PC-9 (cell line): Measurements from ENCODE around the gene NOTCH3. TPM values are rescaled to one million over a fixed set of nuclear protein-coding genes. Genes with fewer than 3 reads are reported as not detected.
A peak's percentile ranks its signal among the peaks of the same experiment; 100 is the strongest.

ENCODE experiments used
- BruUV-seq: library from RNA; stranded (reverse); fragments of 400-500 nt; replicated peaks from 2 replicates; lab custom pipeline; 2021; lab: Mats Ljungman, UMichigan
- CTCF ChIA-PET: fragments of 300-600 bp; sonication (Branson Sonifier 250); formaldehyde crosslinking; loops from one replicate; lab custom pipeline; 2022; ENCODE audit warnings: antibody characterized with exemption; lab: Charles Lee
- POLR2A ChIA-PET: fragments of 300-600 bp; sonication (Branson Sonifier 250); formaldehyde crosslinking; loops from one replicate; lab custom pipeline; 2022; ENCODE audit warnings: antibody characterized with exemption; ENCODE audit not compliant: unreplicated experiment; lab: Charles Lee
- DNase-seq, 2 experiments: peaks; one replicate each; pipeline versions ENCODE4 v3.0.0 to v3.0.0-alpha.2; 2015 to 2022; ENCODE audit warnings: mixed read lengths in 1 of 2
- H2AFZ ChIP-seq: fragments of 200-600 bp; sonication (generic); 2 replicates; pipeline ENCODE4 v1.8.1; 2017; ENCODE audit warnings: antibody characterized with exemption
- H3F3A ChIP-seq: fragments of 200-600 bp; sonication (generic); 2 replicates; pipeline ENCODE4 v1.8.1; 2017; ENCODE audit warnings: antibody characterized with exemption, mild to moderate bottlenecking, low read depth; ENCODE audit not compliant: insufficient read depth
- H3K27ac ChIP-seq: fragments of 200-600 bp; sonication (generic); 2 replicates; pipeline ENCODE4 v1.6.1; 2016; ENCODE audit warnings: mixed run types
- H3K27me3 ChIP-seq: fragments of 200-600 bp; sonication (generic); 2 replicates; pipeline ENCODE4 v1.6.1; 2016; ENCODE audit warnings: low read depth, mixed run types; ENCODE audit not compliant: insufficient read depth
- H3K36me3 ChIP-seq: fragments of 200-600 bp; sonication (generic); 2 replicates; pipeline ENCODE4 v1.6.1; 2016; ENCODE audit warnings: low read depth, mixed run types
- H3K4me1 ChIP-seq: fragments of 200-600 bp; sonication (generic); replicated peaks from 2 replicates; pipeline ENCODE4 v1.6.1; 2016; ENCODE audit warnings: mixed run types; ENCODE audit not compliant: insufficient read depth
- H3K4me2 ChIP-seq: fragments of 200-600 bp; sonication (generic); 2 replicates; pipeline ENCODE4 v1.6.1; 2017; ENCODE audit warnings: mixed run types
- H3K4me3 ChIP-seq: fragments of 200-600 bp; sonication (generic); 2 replicates; pipeline ENCODE4 v1.6.1; 2016; ENCODE audit warnings: mixed run types
- H3K79me2 ChIP-seq: fragments of 200-600 bp; sonication (generic); 2 replicates; pipeline ENCODE4 v1.6.1; 2017; ENCODE audit warnings: low read depth, mixed run types
- H3K9me2 ChIP-seq: fragments of 200-600 bp; sonication (generic); 2 replicates; pipeline ENCODE4 v1.8.1; 2017; ENCODE audit warnings: mild to moderate bottlenecking; ENCODE audit not compliant: insufficient read depth
- H3K9me3 ChIP-seq: fragments of 200-600 bp; sonication (generic); 2 replicates; pipeline ENCODE4 v1.8.1; 2016; ENCODE audit warnings: low read depth; ENCODE audit not compliant: insufficient read depth
- H4K20me1 ChIP-seq: fragments of 200-600 bp; sonication (generic); 2 replicates; pipeline ENCODE4 v1.8.1; 2017; ENCODE audit not compliant: insufficient read depth
- CTCF ChIP-seq: fragments of 200-600 bp; sonication (generic); conservative IDR thresholded peaks from 2 replicates; pipeline ENCODE4 v1.6.1; 2017; ENCODE audit warnings: mixed run types, antibody characterized with exemption, mild to moderate bottlenecking, moderate library complexity
- EZH2 ChIP-seq: fragments of 200-600 bp; sonication (generic); IDR thresholded peaks from 2 replicates; pipeline ENCODE4 v1.8.0; 2017; ENCODE audit warnings: antibody characterized with exemption, low read depth
- intact Hi-C: fragments of 100-400 bp; cut with micrococcal nuclease; formaldehyde crosslinking; loops from one replicate; pipeline ENCODE4 v1.10.0; 2022; ENCODE audit not compliant: unreplicated experiment
- total RNA-seq: library from RNA; stranded (reverse); gene quantifications from 2 replicates; pipeline ENCODE4 v1.2.3, GENCODE V29; 2021

Gene NOTCH3
- total RNA-seq, 1 experiment from 2014 or later = 115 TPM

- CTCF ChIA-PET = interaction anchor here (0.5 to 1.5 kb wide), 8 partner anchors 16 to 379 kb away, joined by 3 to 12 read pairs (median 3); no protein-coding TSS in a partner anchor
- peaks cover 79% of the 10 kb centered on the region for H3K79me2 ChIP-seq
- POLR2A ChIA-PET = interaction anchor here (0.5 to 0.7 kb wide), 7 partner anchors 18 to 869 kb away, joined by 3 to 9 read pairs (median 4); partner anchors contain the start of gene ADGRE5
- H3F3A ChIP-seq = peaks cover 45% of the 10 kb centered on the region
- peak in 1 of 2 experiments; percentile 67 for DNase-seq
- peaks cover 43% of the 10 kb centered on the region for H3K36me3 ChIP-seq
- BruUV-seq = no TSS peak
- no peak overlapping the region for H3K4me3 ChIP-seq
- TF ChIP-seq EZH2 = no peak
- no peak for TF ChIP-seq CTCF
- H4K20me1 ChIP-seq = peaks cover 81% of the 10 kb centered on the region
- no peaks in the 10 kb centered on the region for H3K9me3 ChIP-seq
- peaks cover 39% of the 10 kb centered on the region for H3K4me1 ChIP-seq
- H3K4me2 ChIP-seq = peak overlapping the region; percentile 18; the same call in 1 of the 2 replicates
- no peaks in the 10 kb centered on the region for H3K27me3 ChIP-seq
- intact Hi-C loops = loop anchor here (5.0 to 10.0 kb wide), 2 partner anchors 53 to 145 kb away; partner anchors contain the start of gene SYDE1
- H2AFZ ChIP-seq = no peak overlapping the region
- H3K9me2 ChIP-seq = no peaks in the 10 kb centered on the region
- H3K27ac ChIP-seq = peak overlapping the region; percentile 62
Observed at GRCh38 chr19:15249972-15250639, 49.3 kb upstream of the NOTCH3 start.

- no peaks in the 10 kb centered on the region for H3K9me2 ChIP-seq
- H3K4me2 ChIP-seq = 0 out of 2 replicates have a peak overlapping the region, but pooled peaks have one; percentile 10
- ChIA-PET CTCF (interaction anchor here (0.5 to 1.2 kb wide), 5 partner anchors 24 to 101 kb away, joined by 3 to 7 read pairs (median 3); no protein-coding TSS in a partner anchor), POLR2A (interaction anchor here (0.6 to 0.7 kb wide), 3 partner anchors 114 to 868 kb away, joined by 4 to 5 read pairs (median 5); partner anchors contain the start of gene ADGRE5)
- no peak overlapping the region for H3K4me3 ChIP-seq
- H3K27me3 ChIP-seq = no peaks in the 10 kb centered on the region
- intact Hi-C loops = no loop called here
- H4K20me1 ChIP-seq = peaks cover 81% of the 10 kb centered on the region
- H3K27ac ChIP-seq = peak overlapping the region; percentile 38
- peaks cover 44% of the 10 kb centered on the region for H3F3A ChIP-seq
- H2AFZ ChIP-seq = no peak overlapping the region
- H3K79me2 ChIP-seq = peaks cover 81% of the 10 kb centered on the region
- no peak for DNase-seq
- no peak for TF ChIP-seq EZH2
- TF ChIP-seq CTCF = no peak
- no TSS peak for BruUV-seq
- H3K36me3 ChIP-seq = peaks cover 43% of the 10 kb centered on the region
- H3K9me3 ChIP-seq = no peaks in the 10 kb centered on the region
- H3K4me1 ChIP-seq = peaks cover 39% of the 10 kb centered on the region
Observed at GRCh38 chr19:15249528-15249874, 48.7 kb upstream of the NOTCH3 start.

GRCh38 chr19:15248648-15249527 is 48.1 kb upstream of the NOTCH3 start:
- H3K79me2 ChIP-seq = peaks cover 74% of the 10 kb centered on the region
- no peaks in the 10 kb centered on the region for H3K9me3 ChIP-seq
- H2AFZ ChIP-seq = no peak overlapping the region
- peak; percentile 78 to 82 for DNase-seq
- H3K9me2 ChIP-seq = no peaks in the 10 kb centered on the region
- TSS peak; percentile 9 for BruUV-seq
- intact Hi-C loops = no loop called here
- CTCF ChIA-PET = interaction anchor here (0.5 to 1.2 kb wide), 3 partner anchors 53 to 100 kb away, joined by 3 to 5 read pairs (median 3); no protein-coding TSS in a partner anchor
- H3K4me1 ChIP-seq = peaks cover 39% of the 10 kb centered on the region
- peak overlapping the region; percentile 38 for H3K27ac ChIP-seq
- peaks cover 77% of the 10 kb centered on the region for H4K20me1 ChIP-seq
- no peaks in the 10 kb centered on the region for H3K27me3 ChIP-seq
- peaks cover 38% of the 10 kb centered on the region for H3F3A ChIP-seq
- 0 out of 2 replicates have a peak overlapping the region, but pooled peaks have one; percentile 2 for H3K4me2 ChIP-seq
- H3K4me3 ChIP-seq = no peak overlapping the region
- peaks cover 41% of the 10 kb centered on the region for H3K36me3 ChIP-seq
- POLR2A ChIA-PET = interaction anchor here (0.6 to 0.7 kb wide), 3 partner anchors 113 to 868 kb away, joined by 4 to 5 read pairs (median 5); partner anchors contain the start of gene ADGRE5
- TF ChIP-seq CTCF = no peak
- TF ChIP-seq EZH2 = no peak
